HG03432 (cell line): ENCODE results near the gene UNC5B.

Experiments used
- ATAC-seq: cut with Tn5 transposase; IDR thresholded peaks from one replicate; pipeline ENCODE4 v1.9.1; 2021; ENCODE audit warnings: mild to moderate bottlenecking, moderate library complexity; ENCODE audit not compliant: unreplicated experiment

The UNC5B gene

DNA sequence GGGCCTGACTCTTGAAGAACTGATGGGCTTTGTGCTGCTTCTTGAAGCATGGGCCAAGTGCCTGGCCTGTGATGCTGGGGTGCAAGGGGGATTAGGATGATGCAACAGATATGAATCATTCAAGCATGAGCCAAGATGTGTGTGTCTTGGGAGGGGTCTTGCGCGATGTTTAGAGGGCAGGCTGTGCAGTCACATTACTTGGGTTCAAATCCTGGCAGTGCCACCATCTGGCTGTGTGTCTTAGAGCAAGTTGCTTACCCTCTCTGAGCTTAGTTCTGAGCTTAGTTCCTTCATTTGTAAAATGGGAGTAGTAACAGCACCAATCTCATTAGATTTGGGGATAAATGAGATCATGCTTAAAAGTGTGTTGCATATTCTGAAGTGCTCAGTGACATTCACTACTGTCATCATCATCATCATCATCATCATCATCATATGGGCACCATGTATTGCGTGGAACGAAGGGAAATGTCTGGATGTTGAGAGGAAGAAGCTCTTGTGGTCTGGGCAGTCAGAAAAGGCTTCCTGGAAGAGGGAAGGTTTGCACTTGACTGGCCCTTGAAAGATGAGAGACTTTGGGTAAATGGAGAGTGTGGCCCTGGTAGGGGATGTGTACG, 9.3 kb downstream of the UNC5B start:
- no peak for ATAC-seq

DNA sequence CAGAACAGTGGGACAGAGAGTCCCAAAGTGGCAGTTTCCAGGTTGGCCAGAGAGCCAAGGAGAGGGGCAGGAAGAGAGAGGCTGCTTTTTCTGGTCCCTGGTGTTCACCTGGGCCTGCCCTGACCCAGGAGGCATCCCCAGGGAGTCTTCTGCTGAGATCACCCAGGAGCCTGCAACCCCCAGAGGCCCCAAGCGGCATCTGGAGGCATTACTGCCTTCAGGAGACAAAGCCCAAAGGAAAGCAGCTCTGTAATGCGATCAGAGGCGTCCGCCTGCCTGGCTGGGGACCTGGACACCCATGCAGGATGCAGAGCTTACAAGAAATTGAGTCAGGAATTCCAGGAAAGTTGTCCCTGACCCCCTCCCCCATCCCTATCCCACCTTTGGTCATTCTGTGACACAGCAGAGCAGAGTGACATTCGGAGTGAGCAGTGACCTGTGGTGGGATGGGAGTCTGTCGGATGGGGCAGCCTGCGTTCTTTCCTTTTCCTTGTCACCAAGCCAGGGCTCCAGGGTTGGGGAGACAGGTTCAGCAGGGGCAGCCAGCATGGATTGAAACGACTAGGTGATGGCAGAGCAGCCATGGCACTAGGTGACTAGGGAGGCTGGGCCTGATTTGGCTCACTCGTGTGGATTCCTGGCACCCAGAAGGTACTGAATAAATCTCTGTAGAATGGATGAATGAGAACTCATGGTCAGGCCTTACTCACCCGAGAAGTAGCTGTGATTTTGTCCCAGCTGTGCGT, 10.4 kb downstream of the UNC5B start:
- ATAC-seq = no peak

DNA sequence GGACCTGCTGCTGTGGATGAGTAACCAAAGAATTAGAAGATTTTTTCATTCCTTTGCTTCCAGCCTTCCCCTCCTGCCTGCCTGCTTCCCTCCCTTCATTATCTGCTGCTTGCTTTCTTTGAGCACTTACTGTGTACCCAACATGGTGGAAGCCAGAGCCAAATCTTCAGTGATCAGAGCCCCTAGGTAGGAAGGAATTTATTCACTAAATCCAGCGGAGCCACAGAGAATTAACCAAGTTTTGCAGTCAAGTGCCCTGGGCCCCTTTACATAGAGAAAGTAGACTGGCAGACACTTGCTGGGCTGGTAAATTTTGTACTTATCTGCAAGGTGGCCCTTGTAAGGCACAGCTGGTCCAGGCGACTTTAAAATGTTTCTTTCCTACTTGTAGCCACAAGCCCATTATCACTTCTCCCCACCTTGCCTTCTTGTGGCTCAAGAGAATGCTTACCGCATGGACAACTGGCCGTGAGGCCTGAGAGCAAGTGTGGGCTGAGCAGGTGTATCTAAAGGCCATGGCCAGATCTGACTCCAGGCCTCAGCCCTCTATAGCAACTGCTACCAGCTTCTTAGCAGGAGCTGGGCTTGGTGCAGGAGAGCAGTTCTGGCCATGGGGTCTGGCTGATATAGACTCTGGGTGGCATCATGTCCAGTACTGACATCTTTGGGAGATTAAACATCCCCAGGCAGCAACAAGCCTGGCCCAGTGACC, 11.1 kb downstream of the UNC5B start:
- no peak for ATAC-seq

DNA sequence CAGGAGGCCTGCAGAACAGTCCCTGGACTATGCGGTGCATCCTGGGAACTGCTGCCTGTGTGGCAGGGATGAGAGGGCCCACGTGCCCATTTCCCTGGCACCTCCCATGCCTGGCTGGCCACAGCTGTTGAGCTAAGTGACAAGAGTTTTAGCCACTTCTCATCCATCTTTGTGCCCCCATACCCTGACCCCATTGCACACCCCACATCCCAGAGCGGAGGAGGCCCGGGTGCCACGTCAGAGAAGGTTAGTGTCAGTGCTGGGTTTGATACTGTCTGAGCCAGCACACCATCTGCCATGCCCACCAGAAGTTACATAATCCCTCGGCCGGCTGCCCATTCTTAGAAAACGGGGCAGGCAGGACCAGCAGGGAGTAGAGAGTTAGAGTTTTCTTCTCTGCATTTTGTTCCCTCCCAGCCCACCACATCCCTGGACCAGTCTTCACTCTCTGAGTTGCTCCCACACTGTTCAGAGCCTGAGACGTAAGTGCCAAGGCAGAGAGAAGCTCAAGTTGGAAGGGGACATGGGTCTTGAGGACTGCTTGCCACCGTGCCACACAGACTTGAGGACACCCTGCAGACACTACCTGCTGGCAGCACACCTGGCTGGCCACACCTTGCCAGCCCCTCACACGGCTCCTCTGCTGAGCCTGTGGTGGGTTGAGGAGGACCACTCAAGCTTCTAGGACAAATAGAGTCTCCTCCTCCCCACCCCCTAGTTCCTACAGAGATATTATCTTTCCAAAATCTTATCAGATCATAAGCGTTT, 13.1 kb downstream of the UNC5B start:
- no peak for ATAC-seq

DNA sequence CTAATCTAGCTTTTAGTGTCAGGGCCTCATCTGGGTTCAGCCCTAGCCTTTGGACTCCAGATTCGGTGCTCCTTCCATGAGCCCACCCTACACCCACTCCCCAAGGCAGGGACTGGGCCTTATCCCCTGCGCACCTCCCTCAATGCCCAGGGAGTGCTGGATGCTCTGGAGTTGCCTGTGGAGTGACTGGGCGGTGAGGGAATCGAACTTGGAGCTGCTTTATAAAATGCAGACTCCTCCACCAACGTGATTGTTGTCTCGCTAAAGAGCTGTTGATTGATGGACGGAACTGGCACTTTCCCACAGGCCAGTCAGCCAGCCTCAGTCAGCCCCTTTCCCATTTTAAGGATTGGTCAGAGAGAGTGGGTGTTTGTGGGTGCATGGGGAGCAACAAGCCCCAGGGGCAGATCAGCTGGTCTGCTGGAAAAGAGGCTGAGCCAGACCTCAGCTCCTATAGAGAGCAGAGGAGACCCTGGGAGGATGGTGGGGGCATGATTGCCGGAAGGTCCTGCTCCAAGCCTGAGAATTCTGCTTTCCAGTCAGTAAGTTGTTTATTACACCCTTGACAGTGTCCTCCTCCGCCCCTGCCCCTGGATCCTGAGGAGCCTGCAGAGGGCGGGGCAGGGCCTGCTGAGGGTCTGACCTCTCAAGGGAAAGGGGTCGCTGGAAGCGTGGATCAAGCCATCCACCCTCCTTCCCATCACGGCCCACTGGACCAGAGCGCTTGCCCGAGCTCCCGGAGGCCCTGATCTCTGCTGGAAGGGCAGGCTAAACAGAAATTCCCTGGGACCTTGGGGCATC, 16.7 kb downstream of the UNC5B start:
- no peak for ATAC-seq

DNA sequence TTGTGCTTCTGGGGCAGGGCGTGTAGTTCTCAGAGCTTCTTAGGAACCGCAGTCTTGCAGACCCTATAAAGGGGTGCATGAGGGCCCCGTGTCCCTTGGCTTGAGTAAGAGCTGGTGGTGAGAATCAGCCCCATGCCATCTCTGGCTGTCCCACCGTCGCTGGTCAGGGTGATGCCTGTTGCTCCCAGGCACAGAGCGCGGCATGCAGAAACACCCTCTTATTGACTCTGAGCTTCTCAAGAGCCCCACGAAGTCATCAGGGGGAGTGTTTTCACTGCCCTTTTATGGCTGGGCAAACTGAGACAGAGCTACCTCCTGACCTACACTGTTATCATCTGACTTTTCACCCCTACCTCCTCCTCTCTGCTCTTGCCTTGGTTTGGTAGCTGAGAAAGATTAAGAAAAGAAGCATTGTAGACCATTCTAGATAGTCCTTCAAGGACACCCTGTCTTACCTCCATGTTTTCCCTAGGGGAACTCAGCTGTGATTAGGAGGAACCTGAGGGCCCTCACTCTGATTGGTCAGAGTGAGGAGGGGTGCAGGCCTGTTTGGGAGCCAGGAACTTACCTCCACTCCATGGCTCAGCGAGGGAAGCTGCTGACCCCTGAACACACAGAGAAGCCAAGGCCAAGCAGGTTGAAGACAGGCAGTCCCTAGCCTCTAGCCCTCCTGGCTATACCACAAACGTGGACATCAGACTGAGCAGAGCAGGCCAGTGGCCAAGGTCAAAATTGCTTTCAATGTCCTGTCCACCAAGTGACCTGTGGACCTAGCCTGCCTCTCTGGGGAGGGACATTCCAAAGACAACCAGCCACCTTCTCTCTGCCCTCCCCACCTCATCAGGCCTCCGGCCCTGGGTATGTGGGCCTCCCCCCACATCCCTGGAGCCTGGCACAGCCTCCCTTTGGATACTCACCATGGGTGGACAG, 17.6 kb downstream of the UNC5B start:
- ATAC-seq = no peak

DNA sequence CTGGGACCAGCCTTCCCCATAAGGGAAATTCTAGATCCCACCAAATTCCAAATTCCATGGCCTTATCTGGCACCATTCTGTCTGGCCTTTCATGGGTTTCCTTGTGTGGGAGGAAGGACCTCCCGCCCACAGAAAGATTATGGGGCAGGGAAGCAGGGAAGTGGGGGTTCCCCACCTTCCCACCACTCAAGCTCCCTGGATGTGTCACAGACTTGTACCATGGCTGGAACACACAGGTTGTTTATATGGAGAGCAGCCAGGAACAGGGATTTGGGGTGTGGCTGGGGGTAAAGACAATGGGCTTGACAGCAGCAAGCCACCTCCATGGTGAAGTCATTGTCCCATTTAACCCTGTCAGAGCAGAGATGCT, 18.3 kb downstream of the UNC5B start:
- no peak for ATAC-seq

DNA sequence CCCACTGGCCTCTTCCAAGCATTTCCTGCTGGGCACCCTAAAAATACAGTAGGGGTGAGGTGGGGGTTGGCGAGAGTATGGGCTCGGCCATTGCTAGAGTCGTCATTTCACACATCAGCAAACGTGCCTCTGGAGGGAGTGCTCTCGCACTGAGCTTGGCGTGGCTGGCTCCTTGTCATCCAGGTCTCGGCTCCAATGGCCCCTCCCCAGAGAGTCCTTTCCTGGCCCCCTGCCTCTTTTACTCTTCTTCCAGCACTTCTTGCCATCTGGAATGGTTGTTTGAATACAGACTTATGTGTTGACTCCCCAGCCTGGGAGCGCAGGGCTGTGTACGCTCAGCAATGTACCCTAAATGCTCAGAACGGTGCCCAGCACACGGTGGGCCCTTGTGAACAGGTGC, 18.8 kb downstream of the UNC5B start:
- no peak for ATAC-seq

DNA sequence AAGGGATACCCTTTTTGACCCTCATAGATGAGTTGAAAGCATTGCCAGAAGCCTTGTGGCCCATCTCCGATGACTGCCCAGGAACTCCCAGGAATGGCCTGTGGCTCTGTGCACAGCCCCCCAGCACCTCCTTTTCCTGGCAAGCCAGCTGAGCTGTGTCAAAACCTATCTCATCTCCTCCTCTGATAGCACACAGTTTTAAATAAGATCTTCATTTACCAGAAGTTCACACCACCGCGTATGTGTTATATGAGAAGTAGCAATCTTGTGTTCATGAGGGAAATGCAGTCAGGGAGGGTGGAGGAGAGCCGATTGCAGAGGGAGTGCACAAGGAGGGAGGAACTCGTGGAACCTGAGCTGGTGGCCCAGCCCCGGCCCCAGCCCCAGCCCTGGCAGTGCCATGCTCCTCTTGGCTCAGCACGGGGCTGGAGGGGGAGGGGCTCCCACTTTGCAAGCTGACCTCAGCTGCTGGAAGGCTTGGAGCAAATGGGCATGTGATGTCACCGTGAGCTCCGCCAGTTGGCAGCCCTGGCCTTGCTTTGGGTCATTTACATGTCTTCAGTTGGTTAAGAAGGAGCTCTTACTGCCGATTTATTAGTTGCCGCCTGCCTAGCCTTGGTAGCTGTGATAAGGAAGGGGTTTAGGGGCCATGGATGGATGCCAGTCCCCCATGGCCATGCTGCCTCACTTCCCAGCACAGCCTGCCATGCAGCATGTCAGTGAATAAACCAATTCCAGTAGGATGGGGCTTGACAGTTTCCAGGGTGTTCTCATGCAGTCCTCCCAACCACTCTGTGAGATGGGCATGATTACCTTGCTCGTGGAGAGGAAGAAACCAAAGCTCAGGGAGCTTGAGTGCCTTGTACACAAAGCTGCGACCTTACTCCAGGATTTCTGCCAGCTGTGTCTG, 20.0 kb downstream of the UNC5B start:
- no peak for ATAC-seq

DNA sequence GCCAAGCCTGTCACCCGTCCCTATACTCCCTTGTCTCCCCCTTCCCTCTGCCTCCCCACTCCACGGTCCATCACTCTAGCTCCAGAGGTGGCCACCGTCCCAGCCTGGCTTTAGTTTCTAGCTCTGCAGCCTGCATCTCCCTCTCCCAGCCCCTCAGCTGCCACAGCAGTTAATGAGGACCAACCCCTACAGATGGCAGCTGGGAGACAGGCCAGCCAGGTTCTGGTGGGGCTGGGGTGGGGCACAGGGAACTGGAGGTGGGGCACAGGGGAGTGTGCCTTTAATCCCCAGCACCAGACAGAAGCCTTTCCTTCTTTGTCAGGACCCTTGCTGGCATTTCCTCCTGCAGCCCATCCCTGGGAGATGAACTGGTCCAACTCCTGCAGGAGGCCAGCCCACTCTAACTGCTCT, 21.1 kb downstream of the UNC5B start:
- no peak for ATAC-seq

DNA sequence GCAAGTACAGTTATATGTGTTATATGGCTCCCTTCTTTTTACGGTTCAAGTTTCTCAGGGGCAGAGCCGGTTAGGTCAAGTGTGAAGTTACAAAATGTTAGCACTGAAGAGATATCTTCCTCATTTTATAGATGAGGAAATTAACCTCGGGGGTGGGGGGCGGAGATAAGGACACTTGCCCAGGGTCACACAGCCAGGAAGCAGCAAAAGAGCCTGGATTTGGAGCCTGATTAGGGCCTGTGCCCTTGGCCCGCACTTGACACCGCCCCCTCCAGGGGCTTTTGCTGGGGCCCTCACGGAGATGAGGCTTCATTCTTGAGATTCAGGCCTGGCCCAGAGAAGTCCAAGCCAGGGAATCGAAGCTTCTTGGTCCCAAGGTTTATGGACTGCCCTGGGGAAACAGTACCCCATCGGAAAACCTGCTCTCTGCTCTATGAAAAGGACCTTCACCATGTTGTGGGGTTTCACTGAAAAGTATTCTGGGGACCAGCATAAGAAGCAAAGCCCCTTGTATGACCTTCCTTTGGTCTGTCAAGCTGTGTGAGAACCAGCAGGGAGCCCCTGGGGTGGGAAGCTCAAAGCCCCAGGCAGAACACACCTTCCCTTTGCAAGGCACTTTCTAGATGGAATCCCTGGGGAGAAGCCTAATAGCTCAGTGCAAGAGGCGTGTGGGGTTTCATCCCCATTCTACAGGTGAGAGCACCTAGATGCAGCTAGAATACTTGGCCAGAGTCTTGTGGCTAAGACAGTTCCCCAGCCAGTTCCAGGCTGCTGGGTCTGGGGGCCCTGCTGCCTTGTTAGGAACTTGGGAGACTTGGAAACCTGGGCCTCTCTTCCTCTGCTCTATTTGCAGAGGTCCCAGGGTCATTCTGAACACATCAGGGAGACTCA, 21.9 kb downstream of the UNC5B start:
- ATAC-seq = no peak

DNA sequence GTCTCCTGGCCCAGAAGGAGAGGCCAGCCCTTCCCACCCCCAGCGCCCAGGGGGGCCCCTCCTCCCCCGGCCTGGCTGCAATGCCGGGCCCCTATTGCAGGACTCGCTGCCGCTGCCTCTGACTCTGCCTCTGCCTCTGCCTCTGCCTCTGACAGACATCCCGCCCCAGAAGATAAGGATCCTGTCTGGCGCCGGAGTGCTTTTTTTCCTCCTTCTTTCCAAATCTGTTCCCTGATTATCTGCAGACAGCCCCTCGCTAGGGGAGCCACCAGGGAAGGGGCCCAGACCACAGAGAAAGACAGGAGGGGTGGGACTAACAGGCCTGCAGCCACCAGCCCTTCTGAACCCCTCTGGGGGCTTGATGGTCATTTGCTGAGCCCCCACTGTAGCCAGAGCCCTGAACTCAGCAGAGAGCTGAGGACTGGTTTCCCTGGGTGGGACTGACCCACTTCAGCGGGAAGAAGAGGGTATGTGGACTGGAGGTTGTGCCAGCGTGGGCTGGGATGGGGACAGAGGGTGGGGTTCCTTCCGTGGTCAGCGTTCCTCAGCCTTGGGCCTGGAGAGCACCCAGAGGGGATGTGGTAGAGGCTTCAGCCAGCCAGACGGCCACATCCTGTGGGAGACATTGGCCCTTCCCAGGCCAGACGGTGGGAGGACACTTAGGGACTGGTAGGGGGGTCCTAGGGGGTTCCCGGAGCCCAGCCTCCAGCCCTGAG, 22.8 kb downstream of the UNC5B start:
- ATAC-seq = no peak

DNA sequence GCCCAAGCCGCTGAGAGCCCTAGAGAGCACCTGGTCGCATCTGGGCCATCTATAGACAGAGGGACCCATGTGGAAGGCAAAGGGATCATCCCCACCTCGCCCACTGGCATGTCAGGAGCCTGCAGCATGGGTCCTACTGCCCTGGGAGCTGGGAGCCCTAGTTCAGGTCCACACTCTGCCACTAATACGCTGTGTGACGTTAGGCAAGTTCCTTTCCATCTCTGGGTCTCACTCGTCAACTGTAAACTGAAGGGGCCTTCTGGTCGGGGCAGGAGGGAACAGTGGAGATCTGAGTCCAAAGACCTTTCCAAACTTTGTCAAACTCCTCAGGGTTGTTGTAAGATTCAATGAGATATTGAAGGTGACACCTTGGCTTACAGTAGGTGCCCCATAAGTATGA, 23.4 kb downstream of the UNC5B start:
- no peak for ATAC-seq

DNA sequence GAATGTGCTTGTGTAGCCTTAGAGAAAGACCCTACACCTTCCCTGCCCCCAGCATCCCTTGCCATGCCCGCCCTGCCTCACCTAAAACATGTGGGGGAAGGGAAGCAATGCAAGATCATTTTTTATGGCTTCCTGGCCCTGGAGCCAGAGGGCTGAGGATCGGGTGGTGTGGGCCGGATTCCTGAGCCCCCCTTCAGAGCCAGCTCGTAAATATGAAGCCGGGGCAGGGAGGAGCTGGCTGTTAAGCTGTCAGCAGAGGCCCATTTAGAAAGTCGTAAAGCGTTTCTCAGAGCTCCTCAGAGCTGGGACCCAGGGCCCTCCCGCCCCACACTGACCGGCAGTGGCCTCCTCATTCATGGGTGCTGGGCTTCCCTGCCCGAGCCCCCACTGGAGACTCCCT, 23.9 kb downstream of the UNC5B start:
- ATAC-seq = no peak

DNA sequence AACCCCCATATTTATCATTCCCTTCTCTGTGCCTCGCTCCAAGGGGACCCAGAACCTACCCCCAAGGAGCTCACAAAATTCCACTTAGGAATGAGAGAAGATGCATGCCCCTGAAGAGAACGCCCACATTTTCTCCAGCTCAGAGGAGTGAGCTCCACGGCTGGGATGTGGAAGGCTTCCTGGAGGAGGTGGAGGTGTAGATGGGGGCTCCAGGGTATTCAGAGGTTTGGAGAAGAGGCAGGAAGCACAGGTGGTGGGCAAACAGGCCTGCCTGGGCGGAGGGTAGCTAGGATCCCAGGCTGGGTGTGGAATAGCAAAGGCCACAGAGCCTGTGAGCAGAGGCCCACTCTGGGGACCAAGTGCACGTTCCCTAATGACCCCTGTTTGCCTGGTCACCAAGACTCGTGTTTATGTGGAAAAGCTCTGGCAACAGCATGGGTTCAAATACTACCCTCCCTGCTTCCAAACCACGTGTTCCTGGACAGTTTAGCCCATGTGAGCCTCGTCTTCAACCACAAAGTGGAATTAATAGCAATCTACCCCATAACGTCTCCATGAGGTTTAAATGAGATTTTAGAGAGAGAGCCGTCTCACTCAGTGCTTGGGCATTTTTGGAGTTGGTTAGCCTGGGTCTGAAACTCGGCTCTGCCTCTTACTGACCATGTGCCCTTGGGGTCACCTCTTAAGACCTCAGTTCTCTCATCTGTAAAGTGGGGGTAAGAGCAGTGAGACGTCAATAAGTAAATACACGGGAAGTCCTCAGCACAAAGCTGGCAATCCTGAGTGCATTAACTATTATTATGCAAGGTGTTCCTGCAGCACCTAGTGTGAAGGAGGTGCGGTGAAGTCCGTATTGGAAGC, 24.7 kb downstream of the UNC5B start:
- no peak for ATAC-seq
